Caki2 (cell line): Measurements from ENCODE around the gene APOH. TPM values are rescaled to one million over a fixed set of nuclear protein-coding genes. Genes with fewer than 3 reads are reported as not detected.

ENCODE experiments used
- DNase-seq: peaks from one replicate; pipeline ENCODE4 v3.0.0-alpha.2; 2015; ENCODE audit warnings: low read depth
- in situ Hi-C: cut with HindIII; loops from 2 replicates; pipeline ENCODE4 v1.10.0; 2016; ENCODE audit warnings: low sequenced_read_pairs, low pct_unique_long_range_greater_than_20kb, mixed read lengths
- total RNA-seq: library from RNA; depleted of rRNA; stranded (reverse); fragments of >200 nt; shearing (Covaris generic); gene quantifications from 2 replicates; pipeline ENCODE4 v1.2.3, GENCODE V29; 2014; ENCODE audit warnings: low replicate concordance; rRNA removed

The APOH gene
- total RNA-seq, 1 experiment from 2014 or later: 0.20 TPM

GRCh38 chr17:66171172-66171571 is 58.0 kb downstream of the APOH start:
- in situ Hi-C loops: no loop called here

GRCh38 chr17:66169839-66170238 is 59.4 kb downstream of the APOH start:
- in situ Hi-C loops: no loop called here
- no peak for DNase-seq

More at GRCh38 chr17:66171172-66171571, 58.0 kb downstream of the APOH start:
- no peak for DNase-seq

- in situ Hi-C loops: no loop called here
- DNase-seq: no peak
These were observed 61.9 kb downstream of the APOH start for GRCh38 chr17:66167189-66167815.

GRCh38 chr17:66165537-66166123 is 63.6 kb downstream of the APOH start:
- in situ Hi-C loops: no loop called here
- peak; percentile 25 for DNase-seq

Other genes with a start within 250 kb of the APOH start
- 2.8 and 4.5 TPM in 2 replicates for gene CEP112, start 37.3 kb downstream of the APOH start, total RNA-seq
- 26.8 and 28.6 TPM in 2 replicates for gene PRKCA, start 73.2 kb upstream of the APOH start, total RNA-seq